GM23338 (cell line): Measurements from ENCODE around the gene FTO.

Experiments used
- CTCF ChIP-seq, 2 experiments: fragments of 200-600 bp in 1 of 2; sonication (generic) in 1 of 2; conservative IDR thresholded peaks; 2 replicates each; pipeline versions ENCODE4 v1.5.1 to v1.6.1; 2016 to 2017; ENCODE audit warnings: antibody characterized with exemption in 2 of 2, low read depth in 2 of 2, mild to moderate bottlenecking in 2 of 2, moderate library complexity in 1 of 2
- EZH2 ChIP-seq: fragments of 200-600 bp; sonication (generic); IDR thresholded peaks from one replicate; pipeline ENCODE4 v1.8.0; 2017; ENCODE audit warnings: antibody characterized with exemption, mild to moderate bottlenecking, low read depth; ENCODE audit not compliant: unreplicated experiment
- POLR2AphosphoS5 ChIP-seq: IDR thresholded peaks from 2 replicates; pipeline ENCODE4 v1.6.1; 2016; ENCODE audit warnings: antibody characterized with exemption, low read depth
- REST ChIP-seq: IDR thresholded peaks from one replicate; pipeline ENCODE4 v1.6.1; 2018; ENCODE audit warnings: antibody characterized with exemption; ENCODE audit not compliant: unreplicated experiment

GRCh38 chr16:53953336-53953735 lies 249.4 kb downstream of the FTO start:
- TF ChIP-seq CTCF (conservative IDR thresholded peaks at IDR 0.05; ENCODE audit: low read depth in 2 of 2) = no peak
- TF ChIP-seq EZH2 = no peak
- TF ChIP-seq POLR2AphosphoS5 = no peak
- TF ChIP-seq REST = no peak
